Measurements from ENCODE around the gene ARID3C. TPM values are rescaled to one million over a fixed set of nuclear protein-coding genes. Genes with fewer than 3 reads are reported as not detected.

The ARID3C gene
- total RNA-seq, 4 donors from 2014 or later: not detected

GRCh38 chr9:34607331-34607730, 21.5 kb downstream of the ARID3C start:
- ATAC-seq: no peak
- WGBS, 2 donors (ENCODE audit: low coverage in 1 of 2): 56 to 71% methylated on average over 1 to 2 of the region's 2 CpGs

GRCh38 chr9:34606905-34607304, 22.0 kb downstream of the ARID3C start:
- Histone ChIP-seq H3K36me3 (no peaks in the 10 kb centered on the region), H3K27me3 (no peaks in the 10 kb centered on the region), H3K4me3 (no peak overlapping the region), H3K9me3 (no peaks in the 10 kb centered on the region), H3K4me1 (peaks cover 0 to 19% (median 8%) of the 10 kb centered on the region in 3 donors), H3K27ac (no peak overlapping the region)
- 82% methylated on average over 3 of the region's 3 CpGs; no CpG with 5 or more reads in 1 of the 2 donors for WGBS, 2 donors (ENCODE audit: low coverage in 1 of 2)
- TF ChIP-seq CTCF (IDR thresholded peaks at IDR 0.05): no peak
- TF ChIP-seq EP300 (IDR thresholded peaks at IDR 0.05): no peak
- TF ChIP-seq POLR2AphosphoS5 (IDR thresholded peaks at IDR 0.05): no peak
- TF ChIP-seq POLR2A (IDR thresholded peaks at IDR 0.05): no peak
- no peak for ATAC-seq

More at GRCh38 chr9:34607331-34607730, 21.5 kb downstream of the ARID3C start:
- Histone ChIP-seq H3K9me3 (no peaks in the 10 kb centered on the region), H3K4me1 (peaks cover 0 to 21% (median 8%) of the 10 kb centered on the region in 3 donors), H3K27ac (no peak overlapping the region), H3K4me3 (no peak overlapping the region), H3K27me3 (no peaks in the 10 kb centered on the region), H3K36me3 (no peaks in the 10 kb centered on the region)
- no peak for TF ChIP-seq CTCF (IDR thresholded peaks at IDR 0.05)
- TF ChIP-seq POLR2A (IDR thresholded peaks at IDR 0.05): no peak
- TF ChIP-seq POLR2AphosphoS5 (IDR thresholded peaks at IDR 0.05): no peak
- TF ChIP-seq EP300 (IDR thresholded peaks at IDR 0.05): no peak

- no peak for TF ChIP-seq POLR2AphosphoS5 (IDR thresholded peaks at IDR 0.05)
Measured at GRCh38 chr9:34606190-34606589, 22.7 kb downstream of the ARID3C start.

GRCh38 chr9:34603610-34604231, 25.1 kb downstream of the ARID3C start:
- Histone ChIP-seq H3K9me3 (no peaks in the 10 kb centered on the region), H3K4me1 (no peaks in the 10 kb centered on the region), H3K4me3 (no peak overlapping the region), H3K27ac (no peak overlapping the region), H3K36me3 (no peaks in the 10 kb centered on the region), H3K27me3 (no peaks in the 10 kb centered on the region)
- TF ChIP-seq POLR2AphosphoS5 (IDR thresholded peaks at IDR 0.05): no peak
- peak; percentile 88 to 93 (median 91) for TF ChIP-seq CTCF (IDR thresholded peaks at IDR 0.05)
- ATAC-seq: peak; percentile 87
- 20 to 46% methylated on average over 2 to 4 of the region's 4 CpGs for WGBS, 2 donors (ENCODE audit: low coverage in 1 of 2)

More at GRCh38 chr9:34606190-34606589, 22.7 kb downstream of the ARID3C start:
- no peak overlapping the region for H3K27ac ChIP-seq
- no peak for ATAC-seq
- no peaks in the 10 kb centered on the region for H3K9me3 ChIP-seq
- H3K4me3 ChIP-seq: no peak overlapping the region
- H3K36me3 ChIP-seq: no peaks in the 10 kb centered on the region
- no peaks in the 10 kb centered on the region for H3K27me3 ChIP-seq
- peaks cover 0 to 12% (median 5%) of the 10 kb centered on the region in 3 donors for H3K4me1 ChIP-seq

GRCh38 chr9:34601937-34602573, 26.8 kb downstream of the ARID3C start:
- ATAC-seq: no peak
- Histone ChIP-seq H3K27me3 (no peaks in the 10 kb centered on the region), H3K4me3 (no peak overlapping the region), H3K4me1 (no peaks in the 10 kb centered on the region), H3K36me3 (no peaks in the 10 kb centered on the region), H3K9me3 (no peaks in the 10 kb centered on the region), H3K27ac (no peak overlapping the region)
- TF ChIP-seq EP300 (IDR thresholded peaks at IDR 0.05) (no peak), POLR2AphosphoS5 (IDR thresholded peaks at IDR 0.05) (no peak), POLR2A (IDR thresholded peaks at IDR 0.05) (no peak), CTCF (IDR thresholded peaks at IDR 0.05) (no peak)
- 66 to 90% methylated on average over 3 to 4 of the region's 6 CpGs for WGBS, 2 donors (ENCODE audit: low coverage in 1 of 2)

Measured in gastroesophageal sphincter (tissue), 4 donors.